Prostate gland (tissue), 2 donors: ENCODE data around the gene PKD2L2.

Experiments
- POLR2A ChIP-seq: fragments of 450-650 bp; IDR thresholded peaks from one replicate; pipeline ENCODE4 v1.6.1; 2016; ENCODE audit warnings: antibody characterized with exemption, mild to moderate bottlenecking
- TF ChIP-seq, protein P1 (sequence below), 4 experiments: fragments of 200-600 bp in 2 of 4; fragments of 450-650 bp in 2 of 4; sonication (generic) in 2 of 4; IDR thresholded peaks; 1 replicate in 3 of 4; 2 replicates in 1 of 4; pipeline ENCODE4 v1.5.1; 2016 to 2019; ENCODE audit warnings: antibody characterized with exemption in 4 of 4, mild to moderate bottlenecking in 2 of 4, moderate library complexity in 2 of 4

DNA sequence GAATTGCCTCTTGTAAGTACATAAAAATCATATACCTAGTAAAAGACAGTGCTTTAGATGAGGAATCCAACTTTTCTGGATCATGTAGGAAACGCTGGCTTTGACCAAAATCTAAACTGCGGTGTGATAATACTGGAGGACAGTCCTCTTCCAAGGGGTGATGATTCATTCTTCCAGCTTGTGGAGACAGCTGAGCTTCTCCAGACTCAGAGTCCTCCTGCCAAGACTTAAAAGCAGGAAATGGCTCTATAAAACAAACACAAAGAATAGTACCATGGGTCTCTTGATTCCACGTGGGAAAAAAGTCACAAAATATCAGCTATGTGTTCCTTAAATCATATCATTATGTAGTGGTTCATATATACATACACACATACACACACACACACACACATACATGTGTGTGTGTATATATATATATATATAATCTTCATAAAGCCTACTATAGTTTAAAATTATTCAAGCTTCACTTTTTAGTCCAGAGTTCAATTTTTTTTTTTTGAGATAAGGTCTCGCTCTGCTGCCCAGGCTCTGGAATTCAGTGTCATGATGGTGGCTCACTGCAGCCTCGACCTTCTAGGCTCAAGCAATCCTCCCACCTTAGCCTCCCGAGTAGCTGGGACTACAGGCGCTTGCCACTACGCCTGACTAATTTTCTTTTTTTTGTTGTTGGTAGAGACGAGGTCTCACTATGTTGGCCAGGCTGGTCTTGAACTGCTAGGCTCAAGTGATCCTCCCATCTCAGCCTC lies 65.0 kb downstream of the PKD2L2 start:
- TF ChIP-seq, protein P1, sequence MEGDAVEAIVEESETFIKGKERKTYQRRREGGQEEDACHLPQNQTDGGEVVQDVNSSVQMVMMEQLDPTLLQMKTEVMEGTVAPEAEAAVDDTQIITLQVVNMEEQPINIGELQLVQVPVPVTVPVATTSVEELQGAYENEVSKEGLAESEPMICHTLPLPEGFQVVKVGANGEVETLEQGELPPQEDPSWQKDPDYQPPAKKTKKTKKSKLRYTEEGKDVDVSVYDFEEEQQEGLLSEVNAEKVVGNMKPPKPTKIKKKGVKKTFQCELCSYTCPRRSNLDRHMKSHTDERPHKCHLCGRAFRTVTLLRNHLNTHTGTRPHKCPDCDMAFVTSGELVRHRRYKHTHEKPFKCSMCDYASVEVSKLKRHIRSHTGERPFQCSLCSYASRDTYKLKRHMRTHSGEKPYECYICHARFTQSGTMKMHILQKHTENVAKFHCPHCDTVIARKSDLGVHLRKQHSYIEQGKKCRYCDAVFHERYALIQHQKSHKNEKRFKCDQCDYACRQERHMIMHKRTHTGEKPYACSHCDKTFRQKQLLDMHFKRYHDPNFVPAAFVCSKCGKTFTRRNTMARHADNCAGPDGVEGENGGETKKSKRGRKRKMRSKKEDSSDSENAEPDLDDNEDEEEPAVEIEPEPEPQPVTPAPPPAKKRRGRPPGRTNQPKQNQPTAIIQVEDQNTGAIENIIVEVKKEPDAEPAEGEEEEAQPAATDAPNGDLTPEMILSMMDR (IDR thresholded peaks at IDR 0.05), result no peak
- TF ChIP-seq POLR2A, result no peak
